ENCODE results near the gene NDUFA12. TPM values are rescaled to one million over a fixed set of nuclear protein-coding genes. Genes with fewer than 3 reads are reported as not detected.

The NDUFA12 gene
- total RNA-seq, 3 donors from 2014 or later (not counting 1 experiment from before 2014, with no cell fraction given), result 67.7 to 91.5 (median 69.6) TPM

DNA sequence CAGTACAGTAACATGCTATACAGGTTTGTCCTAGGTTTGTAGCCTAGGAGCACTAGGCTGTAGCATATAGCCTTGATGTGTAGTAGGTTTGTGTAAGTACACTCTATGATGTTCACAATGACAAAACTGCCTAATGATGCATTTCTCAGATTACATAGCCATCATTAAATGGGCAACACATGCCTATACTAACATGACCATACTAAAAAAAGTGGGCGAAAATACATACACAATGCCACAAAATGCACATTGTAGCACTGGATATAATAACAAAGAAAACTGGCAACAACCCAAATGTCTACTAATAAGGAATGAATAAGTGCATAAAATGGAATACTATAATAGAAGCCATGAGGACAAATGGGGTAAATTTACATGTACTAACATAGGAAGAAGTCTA lies 31.3 kb upstream of the NDUFA12 start:
- TF ChIP-seq, protein P1, sequence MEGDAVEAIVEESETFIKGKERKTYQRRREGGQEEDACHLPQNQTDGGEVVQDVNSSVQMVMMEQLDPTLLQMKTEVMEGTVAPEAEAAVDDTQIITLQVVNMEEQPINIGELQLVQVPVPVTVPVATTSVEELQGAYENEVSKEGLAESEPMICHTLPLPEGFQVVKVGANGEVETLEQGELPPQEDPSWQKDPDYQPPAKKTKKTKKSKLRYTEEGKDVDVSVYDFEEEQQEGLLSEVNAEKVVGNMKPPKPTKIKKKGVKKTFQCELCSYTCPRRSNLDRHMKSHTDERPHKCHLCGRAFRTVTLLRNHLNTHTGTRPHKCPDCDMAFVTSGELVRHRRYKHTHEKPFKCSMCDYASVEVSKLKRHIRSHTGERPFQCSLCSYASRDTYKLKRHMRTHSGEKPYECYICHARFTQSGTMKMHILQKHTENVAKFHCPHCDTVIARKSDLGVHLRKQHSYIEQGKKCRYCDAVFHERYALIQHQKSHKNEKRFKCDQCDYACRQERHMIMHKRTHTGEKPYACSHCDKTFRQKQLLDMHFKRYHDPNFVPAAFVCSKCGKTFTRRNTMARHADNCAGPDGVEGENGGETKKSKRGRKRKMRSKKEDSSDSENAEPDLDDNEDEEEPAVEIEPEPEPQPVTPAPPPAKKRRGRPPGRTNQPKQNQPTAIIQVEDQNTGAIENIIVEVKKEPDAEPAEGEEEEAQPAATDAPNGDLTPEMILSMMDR (IDR thresholded peaks at IDR 0.05), result no peak
- H3K9me3 ChIP-seq (ENCODE audit: control insufficient read depth, insufficient read depth, low read length), result no peaks in the 10 kb centered on the region
- no CpG with 5 or more reads among the region's 1 CpG for WGBS (ENCODE audit: insufficient coverage)
- Mint-ChIP-seq H3K27ac (peak overlapping the region; percentile 48 to 67), H3K4me1 (peaks cover 11 to 12% of the 10 kb centered on the region in 2 donors), H3K4me3 (no peak overlapping the region), H3K27me3 (ENCODE audit: low read depth in 2 of 2) (no peaks in the 10 kb centered on the region), H3K9me3 (no peaks in the 10 kb centered on the region), H3K36me3 (no peaks in the 10 kb centered on the region)
- H3K27me3 ChIP-seq (ENCODE audit: control insufficient read depth, insufficient read depth, low read length), result no peaks in the 10 kb centered on the region
- DNase-seq (no peak), ATAC-seq (no peak)
- H3K4me1 ChIP-seq (ENCODE audit: control insufficient read depth, insufficient read depth, low read length), result no peaks in the 10 kb centered on the region
- H3K36me3 ChIP-seq (ENCODE audit: control insufficient read depth, insufficient read depth, low read length), result peaks cover 36% of the 10 kb centered on the region
- intact Hi-C loops (cut with micrococcal nuclease), result no loop called here
- no peak overlapping the region for H3K27ac ChIP-seq (ENCODE audit: low read length)
- H3K4me3 ChIP-seq (ENCODE audit: low read length), result no peak overlapping the region

DNA sequence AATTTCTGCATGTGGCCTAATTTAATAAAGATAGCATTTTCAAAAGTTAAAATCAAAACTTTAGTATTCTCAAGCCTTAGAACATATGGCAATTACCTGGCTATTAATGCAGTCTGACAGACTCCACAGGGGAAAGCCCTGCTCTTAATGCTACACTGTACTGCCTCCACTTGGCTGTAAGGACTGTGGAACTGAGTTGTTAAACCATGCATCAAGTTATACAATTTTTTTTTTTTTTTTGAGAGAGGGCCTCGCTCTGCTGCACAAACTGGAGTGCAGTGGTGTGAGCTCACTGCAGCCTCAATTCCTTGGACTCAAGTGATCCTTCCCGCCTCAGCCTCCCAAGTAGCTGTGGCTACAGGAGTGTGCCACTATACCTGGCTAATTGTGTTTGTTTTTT lies 19.0 kb upstream of the NDUFA12 start:
- H3K27ac ChIP-seq (ENCODE audit: low read length), result no peak overlapping the region
- Mint-ChIP-seq H3K9me3 (no peaks in the 10 kb centered on the region), H3K4me3 (no peak overlapping the region), H3K36me3 (no peaks in the 10 kb centered on the region), H3K4me1 (no peaks in the 10 kb centered on the region), H3K27ac (no peak overlapping the region), H3K27me3 (ENCODE audit: low read depth in 2 of 2) (no peaks in the 10 kb centered on the region)
- no peak for ATAC-seq
- WGBS (ENCODE audit: insufficient coverage), result 100% methylated on average over 2 of the region's 2 CpGs
- peaks cover 3% of the 10 kb centered on the region for H3K36me3 ChIP-seq (ENCODE audit: control insufficient read depth, insufficient read depth, low read length)
- H3K4me1 ChIP-seq (ENCODE audit: control insufficient read depth, insufficient read depth, low read length), result no peaks in the 10 kb centered on the region
- H3K27me3 ChIP-seq (ENCODE audit: control insufficient read depth, insufficient read depth, low read length), result no peaks in the 10 kb centered on the region
- H3K9me3 ChIP-seq (ENCODE audit: control insufficient read depth, insufficient read depth, low read length), result no peaks in the 10 kb centered on the region
- intact Hi-C loops (cut with micrococcal nuclease), result no loop called here
- peak in 1 of 2 donors; percentile 14 for DNase-seq
- TF ChIP-seq, protein P1 (IDR thresholded peaks at IDR 0.05), result no peak
- no peak overlapping the region for H3K4me3 ChIP-seq (ENCODE audit: low read length)

DNA sequence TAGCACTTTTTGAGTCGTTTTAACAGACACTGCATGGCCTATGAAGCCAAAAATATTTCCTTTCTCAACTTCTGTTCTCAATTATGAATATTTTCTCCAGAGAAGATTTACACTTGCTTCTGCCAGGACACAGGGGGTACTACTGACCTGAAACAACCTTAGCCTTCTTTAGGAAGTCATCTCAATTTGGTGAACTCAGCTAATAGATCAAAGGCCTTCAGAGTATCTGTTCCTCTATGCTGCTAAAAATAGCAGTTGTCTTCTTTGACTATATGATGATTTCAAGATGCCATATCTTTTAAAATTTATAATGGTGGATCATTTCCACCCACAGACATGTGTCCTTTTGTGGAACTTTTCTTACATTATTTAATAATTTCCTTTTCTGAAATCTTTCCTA lies 14.0 kb upstream of the NDUFA12 start:
- no peak for ATAC-seq
- no peaks in the 10 kb centered on the region for H3K4me1 ChIP-seq (ENCODE audit: control insufficient read depth, insufficient read depth, low read length)
- no peaks in the 10 kb centered on the region for H3K9me3 ChIP-seq (ENCODE audit: control insufficient read depth, insufficient read depth, low read length)
- intact Hi-C loops (cut with micrococcal nuclease), result no loop called here
- Mint-ChIP-seq H3K27ac (no peak overlapping the region), H3K36me3 (no peaks in the 10 kb centered on the region), H3K27me3 (ENCODE audit: low read depth in 2 of 2) (peaks cover 0 to 8% of the 10 kb centered on the region in 2 donors), H3K9me3 (peaks cover 0 to 5% of the 10 kb centered on the region in 2 donors), H3K4me3 (no peak overlapping the region), H3K4me1 (no peaks in the 10 kb centered on the region)
- H3K27me3 ChIP-seq (ENCODE audit: control insufficient read depth, insufficient read depth, low read length), result no peaks in the 10 kb centered on the region
- peaks cover 2% of the 10 kb centered on the region for H3K36me3 ChIP-seq (ENCODE audit: control insufficient read depth, insufficient read depth, low read length)
- WGBS (ENCODE audit: insufficient coverage), result 86% methylated on average over 1 of the region's 1 CpG
- TF ChIP-seq, protein P1 (IDR thresholded peaks at IDR 0.05), result no peak
- no peak for DNase-seq
- no peak overlapping the region for H3K4me3 ChIP-seq (ENCODE audit: low read length)
- H3K27ac ChIP-seq (ENCODE audit: low read length), result no peak overlapping the region

DNA sequence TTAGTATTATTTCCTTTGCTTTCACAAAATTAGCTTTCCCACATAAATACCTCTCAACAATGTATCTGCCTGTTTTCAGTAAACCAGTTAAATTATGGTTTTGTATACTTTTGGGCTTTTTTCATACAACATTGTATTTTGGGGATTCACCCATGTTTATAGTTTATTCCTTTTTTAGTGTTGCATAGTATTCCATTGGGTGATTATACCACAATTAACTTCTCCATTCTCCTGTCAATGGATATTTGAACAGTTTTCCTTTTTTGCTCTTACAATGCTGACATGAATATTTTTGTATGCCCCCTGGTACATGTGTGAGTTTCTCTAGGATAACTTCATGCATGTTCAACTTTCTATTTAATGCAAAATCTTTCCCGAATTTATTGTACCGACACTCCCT lies 12.6 kb upstream of the NDUFA12 start:
- H3K4me3 Mint-ChIP-seq, result no peak overlapping the region
- intact Hi-C loops (cut with micrococcal nuclease), result no loop called here
- WGBS (ENCODE audit: insufficient coverage), result 94% methylated on average over 2 of the region's 2 CpGs
- no peaks in the 10 kb centered on the region for H3K4me1 Mint-ChIP-seq
- H3K36me3 ChIP-seq (ENCODE audit: control insufficient read depth, insufficient read depth, low read length), result no peaks in the 10 kb centered on the region
- H3K27ac Mint-ChIP-seq, result no peak overlapping the region
- no peak for ATAC-seq
- TF ChIP-seq, protein P1 (IDR thresholded peaks at IDR 0.05), result no peak
- no peaks in the 10 kb centered on the region for H3K36me3 Mint-ChIP-seq
- H3K9me3 Mint-ChIP-seq, result peaks cover 0 to 5% of the 10 kb centered on the region in 2 donors
- no peaks in the 10 kb centered on the region for H3K9me3 ChIP-seq (ENCODE audit: control insufficient read depth, insufficient read depth, low read length)
- no peak overlapping the region for H3K4me3 ChIP-seq (ENCODE audit: low read length)
- H3K4me1 ChIP-seq (ENCODE audit: control insufficient read depth, insufficient read depth, low read length), result no peaks in the 10 kb centered on the region
- peaks cover 0 to 8% of the 10 kb centered on the region in 2 donors for H3K27me3 Mint-ChIP-seq (ENCODE audit: low read depth in 2 of 2)
- no peak for DNase-seq
- no peaks in the 10 kb centered on the region for H3K27me3 ChIP-seq (ENCODE audit: control insufficient read depth, insufficient read depth, low read length)
- H3K27ac ChIP-seq (ENCODE audit: low read length), result no peak overlapping the region

Data from natural killer cell (primary cell).